ENCODE results near the gene SHB. TPM values are rescaled to one million over a fixed set of nuclear protein-coding genes. Genes with fewer than 3 reads are reported as not detected.

SHB gene
- total and polyA plus RNA-seq, 2 experiments from 2014 or later: 20.8 to 48.3 TPM

DNA sequence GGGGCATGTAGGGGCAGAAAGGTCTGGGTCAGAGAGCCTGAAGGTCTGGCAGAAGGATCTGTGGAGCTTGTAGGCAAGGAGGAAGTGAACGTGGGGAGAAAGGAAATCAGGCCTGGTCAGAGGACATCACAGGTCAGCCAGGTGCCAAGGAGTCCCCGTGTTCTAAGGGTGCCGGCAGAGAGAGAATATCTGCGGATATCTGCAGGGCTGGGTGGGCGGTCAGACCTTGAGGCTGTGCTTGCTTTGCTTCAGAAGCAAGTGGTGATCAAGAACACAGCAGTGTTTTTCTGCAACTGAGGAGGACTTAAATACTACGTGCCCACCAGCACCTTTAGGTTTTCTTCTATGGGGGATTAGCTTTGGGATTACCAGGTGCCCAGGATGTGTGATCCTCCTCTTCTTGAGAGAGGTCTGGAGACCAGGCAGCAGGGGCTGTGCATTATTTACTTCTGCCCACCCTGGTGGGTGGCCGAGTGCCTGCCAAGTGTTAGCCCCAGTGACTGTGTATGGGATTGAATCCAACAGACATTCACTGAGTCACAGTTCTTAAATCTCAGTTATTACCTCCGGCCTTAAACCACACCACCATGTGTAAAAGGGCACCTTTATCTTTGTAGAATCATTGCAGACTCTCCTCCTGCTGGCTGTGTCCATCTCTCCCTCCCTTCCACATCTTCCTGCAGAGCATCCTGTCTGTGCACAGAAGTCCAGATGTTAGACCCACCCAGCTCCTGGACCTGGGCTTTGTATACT lies 12.5 kb upstream of the SHB start:
- no peaks in the 10 kb centered on the region for H3K79me2 ChIP-seq
- no peaks in the 10 kb centered on the region for H3K9me3 ChIP-seq (ENCODE audit: low read depth)
- H3K36me3 ChIP-seq (replicated peaks; ENCODE audit: insufficient read depth, low read depth): no peaks in the 10 kb centered on the region
- H4K20me1 ChIP-seq (ENCODE audit: insufficient read depth, poor library complexity, severe bottlenecking): no peaks in the 10 kb centered on the region
- H2AFZ ChIP-seq: no peak overlapping the region
- H3K27ac ChIP-seq: no peak overlapping the region
- H3K27me3 ChIP-seq: no peaks in the 10 kb centered on the region
- TF ChIP-seq EZH2phosphoT487 (IDR thresholded peaks at IDR 0.05; ENCODE audit: low read depth, severe bottlenecking, unreplicated experiment): no peak
- TF ChIP-seq CTCF (IDR thresholded peaks at IDR 0.05; ENCODE audit: poor library complexity): no peak
- no peak for TF ChIP-seq EZH2 (IDR thresholded peaks at IDR 0.05; ENCODE audit: borderline replicate concordance)
- H3K4me2 ChIP-seq: no peak overlapping the region
- H3K9me2 ChIP-seq (replicated peaks; ENCODE audit: insufficient read depth): no peaks in the 10 kb centered on the region
- H3K4me1 ChIP-seq (ENCODE audit: insufficient read depth): no peaks in the 10 kb centered on the region
- H3K4me3 ChIP-seq: no peak overlapping the region
- DNase-seq (ENCODE audit: low spot score): no peak
- 74% methylated on average over 8 of the region's 8 CpGs for WGBS (ENCODE audit: low lambda C conversion rate, missing lambda C conversion rate)

- H3K4me2 ChIP-seq: no peak overlapping the region
- 46% methylated on average over 11 of the region's 11 CpGs for WGBS (ENCODE audit: low lambda C conversion rate, missing lambda C conversion rate)
- DNase-seq (ENCODE audit: low spot score): no peak
Measured at GRCh38 chr9:38079461-38080031, 10.5 kb upstream of the SHB start.

DNA sequence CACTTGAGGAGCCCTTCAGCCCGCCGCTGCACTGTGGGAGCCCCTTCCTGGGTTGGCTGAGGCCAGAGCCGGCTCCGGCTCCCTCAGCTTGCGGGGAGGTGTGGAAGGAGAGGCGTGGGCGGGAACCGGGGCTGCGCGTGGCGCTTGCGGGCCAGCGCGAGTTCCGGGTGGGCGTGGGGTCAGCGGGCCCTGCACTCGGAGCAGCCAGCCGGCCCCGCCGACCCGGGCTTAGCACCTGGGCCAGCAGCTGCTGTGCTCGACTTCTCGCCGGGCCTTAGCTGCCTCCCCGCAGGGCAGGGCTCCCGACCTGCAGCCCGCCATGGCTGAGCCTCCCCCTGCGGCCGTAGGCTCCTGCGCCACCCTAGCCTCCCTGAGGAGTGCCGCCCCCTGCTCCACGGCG lies 6.2 kb upstream of the SHB start:
- TF ChIP-seq CTCF (IDR thresholded peaks at IDR 0.05; ENCODE audit: poor library complexity): no peak
- no peak for TF ChIP-seq EZH2 (IDR thresholded peaks at IDR 0.05; ENCODE audit: borderline replicate concordance)
- TF ChIP-seq EZH2phosphoT487 (IDR thresholded peaks at IDR 0.05; ENCODE audit: low read depth, severe bottlenecking, unreplicated experiment): no peak

More at GRCh38 chr9:38079461-38080031, 10.5 kb upstream of the SHB start:
- no peak overlapping the region for H3K4me3 ChIP-seq
- H3K4me1 ChIP-seq (ENCODE audit: insufficient read depth): no peaks in the 10 kb centered on the region
- H3K79me2 ChIP-seq: no peaks in the 10 kb centered on the region
- no peaks in the 10 kb centered on the region for H3K27me3 ChIP-seq
- no peaks in the 10 kb centered on the region for H3K36me3 ChIP-seq (replicated peaks; ENCODE audit: insufficient read depth, low read depth)
- no peak overlapping the region for H3K27ac ChIP-seq
- peak overlapping the region; percentile 5 for H2AFZ ChIP-seq
- H4K20me1 ChIP-seq (ENCODE audit: insufficient read depth, poor library complexity, severe bottlenecking): no peaks in the 10 kb centered on the region
- H3K9me2 ChIP-seq (replicated peaks; ENCODE audit: insufficient read depth): no peaks in the 10 kb centered on the region
- H3K9me3 ChIP-seq (ENCODE audit: low read depth): no peaks in the 10 kb centered on the region
- TF ChIP-seq CTCF (IDR thresholded peaks at IDR 0.05; ENCODE audit: poor library complexity): no peak
- no peak for TF ChIP-seq EZH2phosphoT487 (IDR thresholded peaks at IDR 0.05; ENCODE audit: low read depth, severe bottlenecking, unreplicated experiment)
- TF ChIP-seq EZH2 (IDR thresholded peaks at IDR 0.05; ENCODE audit: borderline replicate concordance): no peak

More for the DNA sequence above, 6.2 kb upstream of the SHB start:
- Histone ChIP-seq H2AFZ (no peak overlapping the region), H3K27me3 (no peaks in the 10 kb centered on the region), H3K4me1 (ENCODE audit: insufficient read depth) (no peaks in the 10 kb centered on the region), H3K4me3 (no peak overlapping the region), H3K4me2 (no peak overlapping the region), H4K20me1 (ENCODE audit: insufficient read depth, poor library complexity, severe bottlenecking) (no peaks in the 10 kb centered on the region), H3K79me2 (no peaks in the 10 kb centered on the region), H3K36me3 (replicated peaks; ENCODE audit: insufficient read depth, low read depth) (no peaks in the 10 kb centered on the region), H3K27ac (no peak overlapping the region), H3K9me3 (ENCODE audit: low read depth) (no peaks in the 10 kb centered on the region), H3K9me2 (replicated peaks; ENCODE audit: insufficient read depth) (no peaks in the 10 kb centered on the region)
- WGBS (ENCODE audit: low lambda C conversion rate, missing lambda C conversion rate): 97% methylated on average over 25 of the region's 34 CpGs
- no peak for DNase-seq (ENCODE audit: low spot score)
